ENCODE data around the gene TSC2. TPM values are rescaled to one million over a fixed set of nuclear protein-coding genes. Genes with fewer than 3 reads are reported as not detected.
A peak's percentile ranks its signal among the peaks of the same experiment; 100 is the strongest.

Gene TSC2
- total and polyA plus RNA-seq, 2 experiments from 2014 or later: 41.8 to 78.7 TPM

- TF ChIP-seq CTCF (IDR thresholded peaks at IDR 0.05; ENCODE audit: poor library complexity) (no peak), EZH2phosphoT487 (IDR thresholded peaks at IDR 0.05; ENCODE audit: low read depth, severe bottlenecking, unreplicated experiment) (no peak), EZH2 (IDR thresholded peaks at IDR 0.05; ENCODE audit: borderline replicate concordance) (no peak)
- no peaks in the 10 kb centered on the region for H4K20me1 ChIP-seq (ENCODE audit: insufficient read depth, poor library complexity, severe bottlenecking)
- DNase-seq (ENCODE audit: low spot score): no peak
- H3K9me3 ChIP-seq (ENCODE audit: low read depth): no peaks in the 10 kb centered on the region
- no peaks in the 10 kb centered on the region for H3K9me2 ChIP-seq (replicated peaks; ENCODE audit: insufficient read depth)
- H3K4me2 ChIP-seq: peak overlapping the region; percentile 90
- 91% methylated on average over 21 of the region's 21 CpGs for WGBS (ENCODE audit: low lambda C conversion rate, missing lambda C conversion rate)
- H3K4me1 ChIP-seq (ENCODE audit: insufficient read depth): peaks cover 22% of the 10 kb centered on the region
- no peaks in the 10 kb centered on the region for H3K27me3 ChIP-seq
- no peak overlapping the region for H2AFZ ChIP-seq
- peak overlapping the region; percentile 41 for H3K27ac ChIP-seq
- H3K36me3 ChIP-seq (replicated peaks; ENCODE audit: insufficient read depth, low read depth): no peaks in the 10 kb centered on the region
- no peak overlapping the region for H3K4me3 ChIP-seq
- peaks cover 26% of the 10 kb centered on the region for H3K79me2 ChIP-seq
These were observed 1.6 kb upstream of the TSC2 start for GRCh38 chr16:2045965-2046892.

GRCh38 chr16:2046893-2047329 lies 874 bp upstream of the TSC2 start:
- H3K9me3 ChIP-seq (ENCODE audit: low read depth): no peaks in the 10 kb centered on the region
- H3K27ac ChIP-seq: peak overlapping the region; percentile 41
- H3K4me3 ChIP-seq: peak overlapping the region; percentile 57
- no peaks in the 10 kb centered on the region for H4K20me1 ChIP-seq (ENCODE audit: insufficient read depth, poor library complexity, severe bottlenecking)
- H3K36me3 ChIP-seq (replicated peaks; ENCODE audit: insufficient read depth, low read depth): no peaks in the 10 kb centered on the region
- WGBS (ENCODE audit: low lambda C conversion rate, missing lambda C conversion rate): 34% methylated on average over 8 of the region's 8 CpGs
- peak overlapping the region; percentile 90 for H3K4me2 ChIP-seq
- H3K27me3 ChIP-seq: no peaks in the 10 kb centered on the region
- peaks cover 26% of the 10 kb centered on the region for H3K79me2 ChIP-seq
- TF ChIP-seq EZH2phosphoT487 (IDR thresholded peaks at IDR 0.05; ENCODE audit: low read depth, severe bottlenecking, unreplicated experiment) (no peak), CTCF (IDR thresholded peaks at IDR 0.05; ENCODE audit: poor library complexity) (no peak), EZH2 (IDR thresholded peaks at IDR 0.05; ENCODE audit: borderline replicate concordance) (no peak)
- H3K4me1 ChIP-seq (ENCODE audit: insufficient read depth): peaks cover 20% of the 10 kb centered on the region
- DNase-seq (ENCODE audit: low spot score): no peak
- peak overlapping the region; percentile 72 for H2AFZ ChIP-seq
- no peaks in the 10 kb centered on the region for H3K9me2 ChIP-seq (replicated peaks; ENCODE audit: insufficient read depth)

GRCh38 chr16:2048116-2048543 lies 345 bp downstream of the TSC2 start:
- no peak for TF ChIP-seq CTCF (IDR thresholded peaks at IDR 0.05; ENCODE audit: poor library complexity)
- no peak for TF ChIP-seq EZH2phosphoT487 (IDR thresholded peaks at IDR 0.05; ENCODE audit: low read depth, severe bottlenecking, unreplicated experiment)
- no peak for TF ChIP-seq EZH2 (IDR thresholded peaks at IDR 0.05; ENCODE audit: borderline replicate concordance)
- WGBS (ENCODE audit: low lambda C conversion rate, missing lambda C conversion rate): 3% methylated on average over 23 of the region's 30 CpGs
- Histone ChIP-seq H3K36me3 (replicated peaks; ENCODE audit: insufficient read depth, low read depth) (no peaks in the 10 kb centered on the region), H3K4me3 (peak overlapping the region; percentile 65), H3K4me1 (ENCODE audit: insufficient read depth) (peaks cover 18% of the 10 kb centered on the region), H3K4me2 (peak overlapping the region; percentile 96), H2AFZ (peak overlapping the region; percentile 86), H3K79me2 (peaks cover 26% of the 10 kb centered on the region), H3K9me2 (replicated peaks; ENCODE audit: insufficient read depth) (no peaks in the 10 kb centered on the region), H3K27ac (no peak overlapping the region), H4K20me1 (ENCODE audit: insufficient read depth, poor library complexity, severe bottlenecking) (no peaks in the 10 kb centered on the region), H3K27me3 (no peaks in the 10 kb centered on the region), H3K9me3 (ENCODE audit: low read depth) (no peaks in the 10 kb centered on the region)
- no peak for DNase-seq (ENCODE audit: low spot score)

Measured in hepatocyte (in vitro differentiated cells).